22Rv1 (cell line): ENCODE data around the gene KHDRBS1.

Source experiments
- H3K27ac ChIP-seq: fragments of 450-650 bp; 2 replicates; pipeline ENCODE4 v1.5.1; 2017
- CTCF ChIP-seq: fragments of 450-650 bp; IDR thresholded peaks from 2 replicates; pipeline ENCODE4 v1.5.1; 2017; ENCODE audit warnings: mild to moderate bottlenecking
- ZFX ChIP-seq: fragments of 450-650 bp; IDR thresholded peaks from 2 replicates; pipeline ENCODE4 v1.6.1; 2017; ENCODE audit warnings: antibody characterized with exemption, borderline replicate concordance

The KHDRBS1 gene

GRCh38 chr1:32013386-32014198, at the start of gene KHDRBS1:
Gene KHDRBS1, plus strand, starts transcription at chr1:32013868. Its CDS starts 128 bp downstream, at chr1:32013996.
- H3K27ac ChIP-seq = peak within 1 kb of the TSS; percentile 97
- no peak for TF ChIP-seq CTCF
- TF ChIP-seq ZFX = no peak

GRCh38 chr1:31970873-31971272, 42.8 kb upstream of the KHDRBS1 start:
- H3K27ac ChIP-seq = no peak overlapping the region
- TF ChIP-seq ZFX (no peak), CTCF (no peak)

DNA sequence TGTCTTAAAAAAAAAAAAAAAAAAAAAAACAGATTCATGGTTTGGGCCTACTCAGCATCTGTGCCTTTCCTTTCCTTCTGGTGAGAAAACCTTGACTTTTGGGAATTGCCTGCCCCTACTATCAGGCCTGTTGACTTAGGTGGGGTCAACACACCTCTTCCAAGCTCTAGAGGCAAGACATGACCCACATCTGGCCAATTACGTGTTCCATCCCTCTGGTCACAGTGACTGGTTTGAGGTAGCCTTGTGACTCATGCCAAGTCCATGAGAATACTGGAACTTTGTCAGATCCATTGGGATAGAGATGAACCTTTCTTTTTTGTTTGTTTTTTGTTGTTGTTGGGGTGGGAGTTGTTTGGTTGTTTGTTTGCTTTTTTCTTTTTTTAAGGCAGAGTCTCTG, 37.3 kb upstream of the KHDRBS1 start:
- no peak for TF ChIP-seq CTCF
- TF ChIP-seq ZFX = no peak

DNA sequence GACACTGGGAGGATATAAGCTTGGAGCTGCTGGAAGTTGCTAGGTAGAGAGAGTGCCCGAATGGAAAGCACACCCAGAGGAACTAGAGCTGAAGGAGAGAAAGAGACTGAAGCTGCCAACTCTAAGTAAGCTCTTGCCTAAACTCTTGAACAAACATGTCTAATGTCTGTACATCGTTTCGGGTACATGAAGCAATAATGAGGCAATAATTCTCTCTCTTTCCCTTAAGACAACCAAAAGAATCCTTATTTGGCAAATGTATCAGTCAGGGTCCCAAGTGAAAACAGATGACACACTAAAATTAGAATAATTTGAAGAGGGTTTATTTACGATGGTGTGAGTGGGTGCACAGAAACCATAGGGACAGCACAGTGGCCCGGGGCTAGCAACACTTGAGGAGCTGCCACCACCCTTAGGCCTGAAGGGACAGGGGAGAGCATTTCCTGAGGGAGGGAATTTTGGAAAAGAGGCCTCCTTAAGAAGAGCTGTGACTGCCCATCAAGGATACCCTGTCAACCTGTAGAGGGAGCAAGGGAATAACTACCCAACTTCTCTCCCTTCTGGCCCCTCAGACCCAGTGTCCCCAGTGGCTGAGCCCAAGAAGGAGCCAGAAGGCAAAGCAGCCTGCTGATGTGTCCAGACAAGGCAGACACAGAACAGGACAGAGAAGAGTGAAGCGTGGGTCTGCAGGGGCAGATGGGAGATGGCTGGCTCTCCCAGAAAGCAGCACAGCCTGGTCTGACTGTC, 36.1 kb upstream of the KHDRBS1 start:
- H3K27ac ChIP-seq = no peak overlapping the region
- no peak for TF ChIP-seq ZFX
- TF ChIP-seq CTCF = peak; percentile 19

More for the DNA sequence above, 37.3 kb upstream of the KHDRBS1 start:
- no peak overlapping the region for H3K27ac ChIP-seq

GRCh38 chr1:31978843-31979400, 34.7 kb upstream of the KHDRBS1 start:
- H3K27ac ChIP-seq = no peak overlapping the region
- TF ChIP-seq ZFX = no peak
- TF ChIP-seq CTCF = no peak

GRCh38 chr1:31980835-31981455, 32.7 kb upstream of the KHDRBS1 start:
- no peak for TF ChIP-seq ZFX
- no peak overlapping the region for H3K27ac ChIP-seq

DNA sequence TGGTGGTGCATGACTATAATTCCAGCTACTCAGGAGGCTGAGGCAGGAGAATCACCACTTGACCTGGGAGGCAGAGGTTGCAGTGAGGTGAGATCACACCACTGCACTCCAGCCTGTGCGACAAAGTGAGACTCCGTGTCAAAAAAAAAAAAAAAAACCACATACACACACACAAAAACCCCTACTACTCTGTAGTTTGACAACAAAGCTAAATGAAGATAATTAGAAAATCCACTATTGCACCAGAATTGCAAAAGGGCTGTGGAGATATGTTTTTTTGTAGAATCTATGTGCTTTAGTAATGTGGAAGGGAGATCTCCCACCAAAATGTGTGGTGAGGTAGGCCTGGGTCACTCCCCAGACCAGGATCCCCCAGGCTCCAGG, 32.2 kb upstream of the KHDRBS1 start:
- no peak for TF ChIP-seq ZFX
- no peak for TF ChIP-seq CTCF

More for the DNA sequence above, 32.2 kb upstream of the KHDRBS1 start:
- no peak overlapping the region for H3K27ac ChIP-seq
